Measurements from ENCODE around the gene COG5.

- no peak for TF ChIP-seq CTCF (IDR thresholded peaks at IDR 0.05; ENCODE audit: control extremely low read depth in 1 of 3, insufficient read depth in 1 of 3, low read depth in 1 of 3, low read length in 3 of 3)
- no peak for TF ChIP-seq YY1 (IDR thresholded peaks at IDR 0.05; ENCODE audit: low read depth, low read length)
- TF ChIP-seq POLR2AphosphoS5 (IDR thresholded peaks at IDR 0.05; ENCODE audit: low read depth, low read length) = no peak
- TF ChIP-seq EZH2 (IDR thresholded peaks at IDR 0.05; ENCODE audit: low read depth, low read length, severe bottlenecking) = no peak
- TF ChIP-seq E2F6 (IDR thresholded peaks at IDR 0.05) = no peak
- TF ChIP-seq RAD21 (IDR thresholded peaks at IDR 0.05 in 1 of 2, conservative IDR thresholded peaks at IDR 0.05 in 1 of 2; ENCODE audit: low read depth in 2 of 2, low read length in 2 of 2) = no peak
- TF ChIP-seq CHD2 (IDR thresholded peaks at IDR 0.05; ENCODE audit: low read length) = no peak
- TF ChIP-seq JUND (IDR thresholded peaks at IDR 0.05; ENCODE audit: low read length) = no peak
- TF ChIP-seq CEBPB (IDR thresholded peaks at IDR 0.05; ENCODE audit: low read depth, low read length) = no peak
- TF ChIP-seq EGR1 (IDR thresholded peaks at IDR 0.05; ENCODE audit: borderline replicate concordance, low read depth, low read length) = no peak
Measured at GRCh38 chr7:107165341-107165740, 398.4 kb downstream of the COG5 start.
